CD14-positive monocyte (primary cell): ENCODE data around the gene TNNT3. TPM values are rescaled to one million over a fixed set of nuclear protein-coding genes. Genes with fewer than 3 reads are reported as not detected.

Experiments used
- DNase-seq, 3 donors: peaks; one replicate each; pipeline ENCODE4 v3.0.0-alpha.2; 2011 to 2022
- H2AFZ ChIP-seq: 2 replicates; pipeline ENCODE4 v1.6.0; 2012; ENCODE audit warnings: mild to moderate bottlenecking, low read depth, low read length, inconsistent platforms; ENCODE audit not compliant: insufficient read depth, poor library complexity, severe bottlenecking
- H3K27ac ChIP-seq, 2 donors: 1 replicate in 1 of 2; 2 replicates in 1 of 2; pipeline ENCODE4 v1.5.1; 2012 to 2013; ENCODE audit warnings: low read length in 2 of 2, control low read depth in 1 of 2, inconsistent platforms in 1 of 2, low read depth in 1 of 2, mild to moderate bottlenecking in 1 of 2
- H3K27me3 ChIP-seq, 2 donors: one replicate each; pipeline versions ENCODE4 v1.6.0 to v1.6.1; 2011 to 2013; ENCODE audit warnings: low read length in 2 of 2; ENCODE audit not compliant: control insufficient read depth in 2 of 2, insufficient read depth in 2 of 2
- H3K36me3 ChIP-seq, 2 donors: replicated peaks in 1 of 2; 1 replicate in 1 of 2; 2 replicates in 1 of 2; pipeline versions ENCODE4 v1.5.1 to v1.6.1; 2012 to 2013; ENCODE audit warnings: low read length in 2 of 2, control low read depth in 1 of 2, inconsistent platforms in 1 of 2, mild to moderate bottlenecking in 1 of 2; ENCODE audit not compliant: insufficient read depth in 2 of 2, control insufficient read depth in 1 of 2
- H3K4me1 ChIP-seq, 2 donors: 1 replicate in 1 of 2; 2 replicates in 1 of 2; pipeline versions ENCODE4 v1.5.1 to v1.6.1; 2012 to 2013; ENCODE audit warnings: low read length in 2 of 2, control low read depth in 1 of 2, inconsistent platforms in 1 of 2, mild to moderate bottlenecking in 1 of 2, moderate library complexity in 1 of 2; ENCODE audit not compliant: insufficient read depth in 2 of 2, control insufficient read depth in 1 of 2
- H3K4me2 ChIP-seq: replicated peaks from 2 replicates; pipeline ENCODE3; 2012; ENCODE audit warnings: low read length, moderate library complexity, mild to moderate bottlenecking; ENCODE audit not compliant: poor library complexity, severe bottlenecking; ENCODE audit errors: extremely low read depth
- H3K4me3 ChIP-seq, 3 experiments: fragments of 200-600 bp in 1 of 3; sonication (generic) in 1 of 3; replicated peaks in 1 of 3; 1 replicate in 2 of 3; 2 replicates in 1 of 3; pipeline ENCODE4 v1.5.1; 2011 to 2013; ENCODE audit warnings: low read length in 3 of 3, mild to moderate bottlenecking in 3 of 3, control low read depth in 2 of 3, low read depth in 2 of 3, inconsistent platforms in 1 of 3, moderate library complexity in 1 of 3
- H3K79me2 ChIP-seq: 2 replicates; pipeline ENCODE4 v1.6.0; 2012; ENCODE audit warnings: mild to moderate bottlenecking, control low read depth, inconsistent platforms, low read length, moderate library complexity; ENCODE audit not compliant: insufficient read depth
- H3K9ac ChIP-seq: 2 replicates; pipeline ENCODE4 v1.6.0; 2017; ENCODE audit warnings: low read length, mild to moderate bottlenecking; ENCODE audit not compliant: insufficient read depth, poor library complexity, severe bottlenecking
- H3K9me3 ChIP-seq, 2 donors: replicated peaks in 1 of 2; 1 replicate in 1 of 2; 2 replicates in 1 of 2; pipeline versions ENCODE4 v1.5.1 to v1.6.1; 2012 to 2013; ENCODE audit warnings: low read length in 2 of 2, control low read depth in 1 of 2; ENCODE audit not compliant: control insufficient read depth in 1 of 2, insufficient read depth in 1 of 2
- H4K20me1 ChIP-seq: 2 replicates; pipeline ENCODE4 v1.6.0; 2012; ENCODE audit warnings: mild to moderate bottlenecking, low read length, control low read depth, moderate library complexity; ENCODE audit not compliant: insufficient read depth
- H3K27ac Mint-ChIP-seq, 7 donors: one replicate each; pipeline ENCODE4 v1.8.0; 2020; ENCODE audit warnings: mild to moderate bottlenecking in 7 of 7, mixed read lengths in 7 of 7, moderate library complexity in 6 of 7, inconsistent platforms in 2 of 7
- H3K27me3 Mint-ChIP-seq, 3 donors: one replicate each; pipeline ENCODE4 v1.8.0; 2021 to 2022; ENCODE audit warnings: low read depth in 3 of 3, mild to moderate bottlenecking in 3 of 3, mixed read lengths in 3 of 3, moderate library complexity in 3 of 3, inconsistent platforms in 1 of 3
- H3K36me3 Mint-ChIP-seq, 2 donors: one replicate each; pipeline ENCODE4 v1.8.0; 2020; ENCODE audit warnings: mixed read lengths in 2 of 2, inconsistent platforms in 1 of 2, mild to moderate bottlenecking in 1 of 2
- H3K4me1 Mint-ChIP-seq: one replicate; pipeline ENCODE4 v1.8.0; 2020; ENCODE audit warnings: mild to moderate bottlenecking, mixed read lengths
- H3K4me3 Mint-ChIP-seq, 2 donors: one replicate each; pipeline ENCODE4 v1.8.0; 2020; ENCODE audit warnings: mild to moderate bottlenecking in 2 of 2, mixed read lengths in 2 of 2, moderate library complexity in 1 of 2
- H3K9me3 Mint-ChIP-seq, 7 donors: one replicate each; pipeline ENCODE4 v1.8.0; 2020 to 2022; ENCODE audit warnings: mixed read lengths in 7 of 7, mild to moderate bottlenecking in 6 of 7, moderate library complexity in 6 of 7, inconsistent platforms in 2 of 7
- WGBS: methylation state at CpG from one replicate; pipeline ENCODE4 v1.1.5; 2013; ENCODE audit warnings: missing lambda C conversion rate; ENCODE audit not compliant: insufficient coverage; 5-methylcytosine and 5-hydroxymethylcytosine counted together
- intact Hi-C, 2 donors: fragments of 100-400 bp; cut with micrococcal nuclease; formaldehyde crosslinking; loops; one replicate each; pipeline versions ENCODE4 v1.15.0 to v1.15.1; 2023
- polyA plus RNA-seq, 3 donors: library from polyadenylated mRNA; depleted of rRNA in 1 of 3; unstranded in 2 of 3; stranded (reverse) in 1 of 3; fragments of 300-500 nt in 2 of 3; fragments of >200 nt in 1 of 3; fragmentation: Illumina TruSeq in 2 of 3; gene quantifications; 1 replicate in 2 of 3; 2 replicates in 1 of 3; pipeline ENCODE4 v1.2.3, GENCODE V29; 2012 to 2021
- TF ChIP-seq, protein P1 (sequence below): fragments of 200-600 bp; IDR thresholded peaks from one replicate; pipeline ENCODE4 v1.8.0; 2022; ENCODE audit warnings: antibody characterized with exemption, mild to moderate bottlenecking

TNNT3 gene
- polyA plus RNA-seq, 3 donors = 1.4 TPM; not detected in 2

DNA sequence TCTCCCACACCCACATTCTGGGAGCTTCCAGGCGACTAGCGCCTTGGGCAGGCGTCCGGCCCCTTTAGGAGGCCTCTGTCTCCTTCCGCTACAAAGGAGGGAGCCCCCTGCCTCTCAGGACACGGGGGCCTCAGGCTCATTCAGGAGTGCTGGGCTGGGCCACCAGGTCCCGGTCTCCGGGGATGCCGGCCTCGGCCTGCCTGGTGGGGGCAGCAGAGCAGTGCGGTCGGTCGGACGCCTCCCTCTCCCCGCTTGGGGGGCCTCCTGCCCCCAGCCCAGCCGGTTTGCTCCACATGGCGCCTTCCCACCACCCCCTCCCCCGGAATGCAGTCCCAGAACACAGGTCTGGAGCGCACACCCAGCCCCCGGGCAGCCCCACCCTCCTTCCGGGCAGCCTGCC is 49.5 kb downstream of the TNNT3 start:
- Histone ChIP-seq H3K27ac (no peak overlapping the region), H3K36me3 (no peaks in the 10 kb centered on the region), H3K4me2 (no peak overlapping the region), H3K4me1 (no peaks in the 10 kb centered on the region), H3K27me3 (no peaks in the 10 kb centered on the region), H4K20me1 (no peaks in the 10 kb centered on the region), H3K9ac (no peak overlapping the region), H3K4me3 (no peak overlapping the region), H3K9me3 (no peaks in the 10 kb centered on the region), H3K79me2 (no peaks in the 10 kb centered on the region), H2AFZ (no peak overlapping the region)
- no peak overlapping the region for H3K4me3 Mint-ChIP-seq
- no peaks in the 10 kb centered on the region for H3K36me3 Mint-ChIP-seq
- intact Hi-C loops = no loop called here
- H3K9me3 Mint-ChIP-seq = no peaks in the 10 kb centered on the region
- TF ChIP-seq, protein P1, sequence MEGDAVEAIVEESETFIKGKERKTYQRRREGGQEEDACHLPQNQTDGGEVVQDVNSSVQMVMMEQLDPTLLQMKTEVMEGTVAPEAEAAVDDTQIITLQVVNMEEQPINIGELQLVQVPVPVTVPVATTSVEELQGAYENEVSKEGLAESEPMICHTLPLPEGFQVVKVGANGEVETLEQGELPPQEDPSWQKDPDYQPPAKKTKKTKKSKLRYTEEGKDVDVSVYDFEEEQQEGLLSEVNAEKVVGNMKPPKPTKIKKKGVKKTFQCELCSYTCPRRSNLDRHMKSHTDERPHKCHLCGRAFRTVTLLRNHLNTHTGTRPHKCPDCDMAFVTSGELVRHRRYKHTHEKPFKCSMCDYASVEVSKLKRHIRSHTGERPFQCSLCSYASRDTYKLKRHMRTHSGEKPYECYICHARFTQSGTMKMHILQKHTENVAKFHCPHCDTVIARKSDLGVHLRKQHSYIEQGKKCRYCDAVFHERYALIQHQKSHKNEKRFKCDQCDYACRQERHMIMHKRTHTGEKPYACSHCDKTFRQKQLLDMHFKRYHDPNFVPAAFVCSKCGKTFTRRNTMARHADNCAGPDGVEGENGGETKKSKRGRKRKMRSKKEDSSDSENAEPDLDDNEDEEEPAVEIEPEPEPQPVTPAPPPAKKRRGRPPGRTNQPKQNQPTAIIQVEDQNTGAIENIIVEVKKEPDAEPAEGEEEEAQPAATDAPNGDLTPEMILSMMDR = no peak
- peaks cover 0 to 2% (median 0%) of the 10 kb centered on the region in 3 donors for H3K27me3 Mint-ChIP-seq
- no peak overlapping the region for H3K27ac Mint-ChIP-seq
- DNase-seq = no peak
- WGBS = no CpG with 5 or more reads among the region's 21 CpGs
- H3K4me1 Mint-ChIP-seq = no peaks in the 10 kb centered on the region

DNA sequence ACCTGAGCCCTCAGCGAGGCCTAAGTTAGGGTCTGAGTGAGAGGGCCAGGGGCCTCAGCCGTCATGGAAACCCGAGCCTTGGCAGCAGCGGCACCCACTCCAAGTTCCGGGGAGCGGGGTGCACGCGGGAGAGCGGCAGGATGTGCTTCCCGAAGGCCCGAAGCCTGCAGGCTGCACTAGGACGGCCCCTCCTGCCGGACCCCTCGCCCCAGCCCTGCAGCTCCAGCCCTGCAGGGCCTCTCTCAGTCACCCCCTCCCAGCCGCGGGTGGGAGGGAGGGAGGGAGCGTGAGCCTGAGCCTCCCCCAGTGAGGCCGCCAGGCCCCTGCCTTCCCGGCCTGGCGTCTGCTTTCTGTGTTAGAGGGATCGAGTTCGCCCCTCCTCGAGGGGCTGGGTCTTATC is 50.3 kb downstream of the TNNT3 start:
- WGBS = no CpG with 5 or more reads among the region's 23 CpGs
- no peaks in the 10 kb centered on the region for H3K4me1 Mint-ChIP-seq
- TF ChIP-seq, protein P1 = no peak
- H3K27ac Mint-ChIP-seq = no peak overlapping the region
- H3K9ac ChIP-seq = no peak overlapping the region
- H3K79me2 ChIP-seq = no peaks in the 10 kb centered on the region
- H3K4me2 ChIP-seq = no peak overlapping the region
- no peaks in the 10 kb centered on the region for H4K20me1 ChIP-seq
- no peak overlapping the region for H3K4me3 Mint-ChIP-seq
- H2AFZ ChIP-seq = no peak overlapping the region
- peaks cover 0 to 2% (median 0%) of the 10 kb centered on the region in 3 donors for H3K27me3 Mint-ChIP-seq
- H3K36me3 Mint-ChIP-seq = no peaks in the 10 kb centered on the region
- DNase-seq = no peak
- H3K9me3 ChIP-seq = no peaks in the 10 kb centered on the region
- H3K27me3 ChIP-seq = no peaks in the 10 kb centered on the region
- no peaks in the 10 kb centered on the region for H3K36me3 ChIP-seq
- H3K9me3 Mint-ChIP-seq = no peaks in the 10 kb centered on the region
- H3K4me1 ChIP-seq = no peaks in the 10 kb centered on the region
- intact Hi-C loops = no loop called here
- no peak overlapping the region for H3K27ac ChIP-seq
- H3K4me3 ChIP-seq = no peak overlapping the region
